HG02840 (cell line): Measurements from ENCODE around the gene CUEDC2.
A peak's percentile ranks its signal among the peaks of the same experiment; 100 is the strongest.

Experiments used
- ATAC-seq: cut with Tn5 transposase; IDR thresholded peaks from one replicate; pipeline ENCODE4 v1.9.1; 2021; ENCODE audit warnings: mild to moderate bottlenecking, moderate library complexity, moderate number of reproducible peaks; ENCODE audit not compliant: unreplicated experiment, low FRiP score

The CUEDC2 gene

DNA sequence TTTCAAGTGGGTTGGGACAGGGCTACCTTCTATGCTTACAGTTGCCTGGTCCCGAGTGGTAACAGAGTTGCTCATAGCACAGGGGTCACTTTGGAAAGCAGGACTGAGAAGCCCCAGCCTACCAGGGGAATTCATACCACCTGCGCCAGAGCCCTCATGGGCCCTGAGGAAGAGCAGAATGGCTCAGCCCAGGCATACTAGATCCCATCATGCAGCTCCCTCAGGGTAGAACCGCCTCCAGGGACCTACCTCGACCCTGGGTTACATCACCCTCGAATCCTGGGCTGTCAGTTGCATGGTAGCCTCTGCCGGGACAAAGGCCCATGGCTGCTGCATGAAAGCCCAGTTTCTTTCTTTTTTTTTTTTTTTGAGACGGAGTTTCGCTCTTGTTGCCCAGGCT, 2.9 kb downstream of the CUEDC2 start:
- no peak for ATAC-seq

DNA sequence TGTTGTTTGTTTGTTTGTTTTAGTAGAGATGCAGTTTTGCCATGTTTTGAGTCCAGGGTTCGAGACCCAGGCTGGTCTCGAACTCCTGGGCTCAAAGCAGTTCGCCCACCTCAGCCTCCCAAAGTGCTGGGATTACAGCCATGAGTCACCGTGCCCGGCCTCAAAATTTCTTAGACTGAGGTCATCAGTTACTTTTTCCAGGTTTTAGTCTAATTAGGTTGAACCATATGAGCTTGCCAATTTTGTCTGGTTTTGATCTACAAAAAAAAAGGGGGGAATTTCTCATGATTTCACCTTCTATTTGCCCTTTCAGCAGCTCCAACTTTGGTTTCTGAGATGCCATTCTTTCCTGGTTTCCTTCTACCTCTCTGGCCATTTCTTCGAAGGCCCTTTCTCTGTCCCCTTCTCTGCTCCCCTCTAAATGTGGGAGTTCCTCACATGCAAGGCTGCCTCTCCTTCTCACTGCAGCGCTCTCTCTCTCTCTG, 5.5 kb downstream of the CUEDC2 start:
- no peak for ATAC-seq

DNA sequence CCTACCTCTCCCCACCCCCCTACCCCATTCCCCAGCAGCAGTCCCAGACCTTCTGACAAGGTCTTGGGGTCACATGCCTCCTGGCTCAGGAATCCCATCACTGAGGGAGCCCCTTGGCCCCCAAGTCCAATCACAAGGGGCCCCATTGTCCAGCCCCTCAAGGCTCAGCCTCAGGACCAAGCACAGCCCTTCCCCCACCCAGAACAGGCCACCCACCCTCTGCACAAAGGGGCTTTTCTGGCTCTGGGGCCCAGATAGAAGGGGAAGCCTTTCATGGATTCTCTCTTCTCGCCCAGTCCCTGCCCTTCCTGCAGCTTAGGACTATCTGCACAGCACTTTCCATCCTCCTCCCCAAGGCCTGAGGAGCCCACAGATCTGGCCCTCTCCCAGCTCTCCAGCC, 6.9 kb downstream of the CUEDC2 start:
- no peak for ATAC-seq

DNA sequence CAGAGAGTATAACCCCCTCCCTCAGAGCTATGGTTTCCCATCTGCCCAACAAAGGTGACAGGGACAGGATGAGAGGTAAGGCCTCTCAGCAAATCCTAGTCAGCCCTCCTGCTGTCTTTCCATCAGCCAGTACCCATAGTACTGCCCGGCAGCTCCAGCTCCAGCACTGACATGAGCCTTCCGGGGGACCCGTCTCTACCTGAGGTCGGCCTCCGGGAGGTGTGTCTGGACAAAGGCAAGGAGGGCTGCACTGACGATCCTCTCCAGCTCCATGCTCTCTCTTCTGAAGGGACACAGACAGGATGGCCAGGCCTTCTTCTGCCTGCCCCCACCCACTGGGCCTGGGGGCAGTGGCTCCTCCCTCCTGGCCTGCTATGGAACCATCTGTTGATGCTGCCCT, 7.5 kb downstream of the CUEDC2 start:
- no peak for ATAC-seq

DNA sequence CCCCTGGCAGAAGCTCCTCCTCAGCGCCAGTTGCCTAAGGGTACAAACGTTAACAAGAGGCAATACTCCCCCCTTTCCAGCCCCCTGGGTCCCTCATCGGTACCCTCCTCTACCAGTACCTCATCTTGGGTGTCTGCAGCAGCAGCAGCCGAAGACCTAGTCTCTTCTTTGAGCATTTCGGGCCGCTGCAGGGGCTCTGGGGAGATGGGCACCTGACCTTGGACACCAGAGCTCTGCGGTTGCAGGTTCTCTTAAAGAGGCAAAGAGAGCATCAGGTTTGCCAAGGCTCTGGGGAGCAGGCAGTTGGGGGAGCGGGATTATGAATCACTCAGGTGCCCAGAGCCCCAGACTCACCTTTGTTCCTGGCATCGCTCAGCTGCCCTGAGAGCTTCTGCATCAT, 8.2 kb downstream of the CUEDC2 start:
- ATAC-seq = no peak

DNA sequence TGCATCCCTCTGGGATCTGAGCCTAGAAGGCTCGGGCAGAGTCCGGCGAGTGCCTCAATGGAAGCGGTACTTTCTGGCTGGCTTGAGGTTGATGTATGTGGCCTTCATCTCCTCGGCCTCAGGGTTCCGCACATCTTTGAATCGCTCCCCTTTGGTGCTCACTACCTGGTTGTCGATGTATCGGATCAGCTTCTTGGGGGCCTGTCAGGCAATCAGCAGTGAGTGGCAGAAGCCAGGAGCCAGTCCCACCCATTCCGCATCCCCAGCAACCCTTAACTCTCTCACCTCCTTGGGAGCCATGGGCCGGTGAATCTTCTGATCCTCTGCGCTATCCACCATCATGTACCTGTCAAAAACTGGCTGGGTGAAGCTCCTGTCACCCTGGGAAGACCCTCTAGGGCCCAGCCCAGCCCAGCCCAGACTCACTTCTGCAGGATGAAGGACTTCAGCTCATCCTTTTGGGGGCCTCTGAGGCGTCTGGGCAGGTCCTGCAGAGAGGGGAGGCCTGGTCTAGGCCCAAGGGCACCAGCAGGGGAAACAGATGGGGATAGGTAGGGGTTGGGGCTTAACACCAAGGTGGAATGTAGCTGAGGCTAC, 8.9 kb downstream of the CUEDC2 start:
- no peak for ATAC-seq

DNA sequence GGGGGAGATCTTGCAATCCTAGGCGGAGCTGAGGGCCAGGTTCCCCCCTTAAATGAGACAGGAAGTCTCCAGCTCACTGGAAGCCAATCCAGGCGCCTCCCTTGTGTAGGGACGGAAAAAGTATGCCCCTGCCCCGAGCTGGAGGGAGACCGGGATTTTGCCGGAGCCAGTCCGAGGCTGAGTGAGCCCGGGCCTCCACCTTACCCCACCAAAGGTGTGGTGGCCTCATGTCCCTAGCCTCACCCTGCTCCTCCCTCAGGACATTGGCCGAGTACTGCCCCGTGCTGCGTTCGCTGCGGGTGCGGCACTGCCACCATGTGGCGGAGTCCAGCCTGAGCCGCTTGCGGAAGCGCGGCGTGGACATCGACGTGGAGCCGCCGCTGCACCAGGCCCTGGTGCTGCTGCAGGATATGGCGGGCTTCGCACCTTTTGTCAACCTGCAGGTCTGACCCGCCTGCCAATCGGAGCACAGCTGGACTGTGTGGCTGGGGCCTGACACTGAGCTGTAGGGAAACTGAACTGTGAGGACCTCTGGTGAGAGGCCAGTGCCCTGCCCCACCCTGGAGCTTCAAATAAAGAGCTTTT, 9.7 kb downstream of the CUEDC2 start:
- ATAC-seq = no peak

DNA sequence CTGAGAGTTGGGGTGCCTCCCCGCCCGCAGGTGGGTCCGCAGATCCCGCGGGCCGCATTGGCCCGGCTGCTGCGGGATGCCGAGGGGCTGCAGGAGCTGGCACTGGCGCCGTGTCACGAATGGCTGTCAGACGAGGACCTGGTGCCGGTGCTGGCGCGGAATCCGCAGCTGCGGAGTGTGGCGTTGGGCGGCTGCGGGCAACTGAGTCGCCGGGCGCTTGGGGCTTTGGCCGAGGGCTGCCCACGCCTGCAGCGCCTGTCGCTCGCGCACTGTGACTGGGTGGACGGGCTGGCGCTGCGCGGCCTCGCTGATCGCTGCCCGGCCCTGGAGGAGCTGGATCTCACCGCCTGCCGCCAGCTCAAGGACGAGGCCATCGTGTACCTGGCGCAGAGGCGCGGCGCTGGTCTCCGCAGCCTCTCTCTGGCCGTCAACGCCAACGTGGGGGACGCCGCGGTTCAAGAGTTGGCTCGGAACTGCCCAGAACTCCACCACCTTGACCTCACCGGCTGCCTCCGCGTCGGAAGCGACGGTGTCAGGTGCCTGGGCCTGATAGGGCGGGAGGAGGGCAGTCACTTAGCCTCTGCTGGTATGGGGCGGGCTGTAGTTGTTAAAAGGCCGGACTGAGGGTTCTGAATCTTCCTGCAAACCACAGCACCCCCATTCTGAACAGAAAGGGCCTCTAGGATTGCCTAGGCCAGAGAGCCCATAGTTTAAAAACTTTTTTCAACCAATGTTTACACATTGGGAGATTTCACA, 10.4 kb downstream of the CUEDC2 start:
- ATAC-seq = no peak

DNA sequence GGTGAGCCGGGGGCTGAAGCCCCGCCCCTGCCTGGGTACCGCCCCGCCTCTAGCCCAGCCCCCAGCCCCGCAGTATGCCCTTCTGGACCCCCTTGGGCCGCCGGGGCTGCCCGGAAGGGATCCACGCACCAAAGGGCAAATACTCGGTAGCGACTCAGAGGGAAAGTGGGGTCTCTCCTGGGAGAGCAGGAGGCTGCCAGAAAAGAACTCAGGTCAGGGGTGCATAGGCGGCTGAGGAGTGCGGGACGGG, 10.9 kb downstream of the CUEDC2 start:
- no peak for ATAC-seq

DNA sequence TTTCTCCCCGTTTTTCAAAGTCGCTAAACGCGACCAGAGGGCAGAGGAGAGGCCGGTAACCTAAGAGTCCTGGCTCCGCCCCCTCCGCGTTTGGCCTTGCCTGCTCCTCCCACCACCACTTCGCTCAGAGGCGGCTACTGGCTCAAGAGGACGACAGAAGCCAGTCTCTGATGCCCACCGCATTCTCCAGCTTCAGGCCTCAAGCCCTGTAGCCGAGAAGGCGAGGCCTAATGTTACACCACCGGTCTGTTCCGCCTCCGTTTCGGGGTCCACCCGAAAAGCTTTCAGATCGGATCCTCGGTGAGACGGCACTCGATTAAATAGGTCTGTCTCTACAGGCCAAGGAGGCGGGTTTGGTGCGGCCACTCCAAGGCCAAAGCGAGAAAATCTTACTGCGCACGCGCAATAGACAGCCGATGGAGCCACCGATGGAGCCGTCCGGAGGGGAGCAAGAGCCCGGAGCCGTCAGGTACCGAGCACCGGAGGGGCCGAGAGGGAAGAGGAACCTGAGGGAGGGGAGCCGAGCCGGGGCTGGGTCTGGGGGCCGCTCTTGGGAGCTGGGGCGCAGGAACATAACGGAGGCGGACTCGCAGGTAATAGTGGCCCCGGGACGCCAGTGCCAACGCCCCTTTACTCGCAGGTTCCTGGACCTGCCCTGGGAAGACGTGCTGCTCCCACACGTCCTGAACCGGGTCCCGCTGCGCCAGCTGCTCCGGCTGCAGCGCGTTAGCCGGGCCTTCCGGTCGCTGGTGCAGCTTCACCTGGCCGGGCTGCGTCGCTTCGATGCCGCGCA, 11.5 kb downstream of the CUEDC2 start, which contains the start of gene FBXL15:
TSS of gene FBXL15 (plus strand) at position 123 of the 793 bp plus-strand sequence. CDS start at position 417, 294 bp downstream.
- ATAC-seq = peak; percentile 83

DNA sequence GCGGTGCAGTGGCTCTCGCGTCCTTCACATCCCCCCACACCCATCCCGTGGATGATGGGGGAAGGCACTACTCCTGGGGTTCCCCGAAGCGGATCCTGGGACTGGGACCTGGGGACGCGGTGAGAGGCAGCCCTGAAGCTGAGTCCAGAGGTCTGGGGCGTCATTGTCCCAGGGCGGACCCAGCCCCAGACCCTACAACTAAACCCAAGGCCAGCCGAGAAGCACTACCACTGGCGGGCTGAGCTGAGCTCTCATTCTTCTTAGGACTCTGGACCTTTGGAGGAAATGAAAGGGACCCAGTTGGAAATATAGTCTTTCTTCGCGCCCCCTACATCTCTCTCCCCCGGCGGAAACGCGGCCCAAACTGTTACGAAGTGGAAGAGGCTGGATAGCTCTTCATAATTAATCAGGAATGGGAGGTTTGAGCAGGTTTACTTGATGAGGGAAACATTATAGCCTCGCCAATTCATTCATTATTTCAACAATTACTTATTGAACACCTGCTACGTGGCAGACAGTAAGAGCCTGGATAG, 12.1 kb downstream of the CUEDC2 start:
- no peak for ATAC-seq

DNA sequence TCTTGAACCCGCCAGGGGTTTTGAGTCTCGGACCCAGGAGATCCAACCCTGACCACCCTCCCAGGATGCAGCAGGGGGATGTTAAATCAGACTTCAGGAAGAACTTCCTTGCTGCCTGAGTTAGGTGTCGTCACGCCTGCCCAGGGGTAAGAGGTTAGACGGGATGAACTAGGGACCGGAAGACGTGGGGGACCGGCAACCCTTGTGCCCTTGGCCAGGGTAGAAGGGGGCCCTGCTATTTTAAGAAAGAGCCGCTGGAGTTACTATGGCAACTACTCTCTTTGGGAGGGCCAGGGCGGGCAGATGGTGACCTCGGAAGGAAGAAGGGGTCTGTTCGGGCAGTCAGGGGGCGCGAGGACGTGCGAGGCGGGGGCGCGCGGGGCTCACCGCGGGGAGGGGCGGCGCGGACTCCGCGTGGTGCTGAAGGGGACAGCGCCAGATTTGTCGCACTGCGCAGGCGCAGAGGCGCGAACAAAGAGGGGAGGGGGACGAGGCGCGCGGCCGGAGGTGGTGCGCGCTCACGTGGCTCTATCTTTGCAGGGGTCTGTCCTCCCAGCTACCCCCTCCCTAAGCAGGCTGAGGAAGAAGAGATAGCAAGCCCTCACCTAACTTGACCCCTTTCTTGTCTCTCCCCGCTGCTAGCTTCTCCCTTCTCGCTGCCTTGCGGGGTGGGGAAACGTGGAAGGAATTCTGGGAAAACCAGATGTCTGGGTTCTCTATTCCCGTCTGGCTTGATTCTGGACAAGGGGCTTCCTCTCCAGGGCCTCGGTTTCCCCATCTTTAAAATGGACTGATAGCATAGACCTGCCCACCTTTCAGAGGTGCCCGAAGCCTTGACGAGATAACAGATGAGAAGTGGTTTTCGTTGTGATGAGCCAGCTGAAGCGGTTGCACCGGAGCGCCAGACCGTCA, 12.8 kb downstream of the CUEDC2 start:
- no peak for ATAC-seq

DNA sequence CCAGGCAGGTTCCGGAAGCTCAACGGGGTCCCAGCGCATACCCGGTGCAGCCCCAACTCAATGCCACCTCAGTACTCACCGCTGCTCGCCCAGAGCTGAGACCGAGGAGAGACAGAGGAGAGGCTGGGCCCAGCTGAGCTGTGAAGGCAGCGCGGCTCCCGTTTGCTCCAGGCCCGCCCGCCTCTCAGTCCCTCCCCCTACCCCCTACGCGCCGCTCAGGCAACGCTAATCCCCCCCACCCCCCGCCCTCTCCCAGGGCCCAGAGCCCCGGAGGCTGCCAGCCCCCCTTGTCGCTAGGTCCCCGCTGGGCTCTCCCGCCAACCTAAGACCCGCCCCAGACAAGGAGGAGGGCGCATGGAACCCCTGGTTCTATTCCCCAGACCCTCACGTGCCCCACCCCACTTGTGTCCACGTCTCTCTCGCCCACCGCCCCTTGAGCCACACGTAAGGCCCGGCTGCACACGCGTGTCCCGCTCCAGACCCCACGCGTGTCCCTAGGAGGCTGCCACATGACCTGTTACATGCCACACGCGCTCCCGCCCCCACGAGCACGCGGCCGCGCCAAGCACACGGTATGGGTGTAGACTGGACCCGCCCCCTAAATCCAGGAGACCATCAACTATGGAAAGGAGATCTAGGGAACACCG, 13.6 kb downstream of the CUEDC2 start, which contains the start of gene PSD:
TSS of gene PSD (minus strand) at position 164 of the 647 bp plus-strand sequence. CDS start 1,747 bp downstream, outside the sequence.
- no peak for ATAC-seq

DNA sequence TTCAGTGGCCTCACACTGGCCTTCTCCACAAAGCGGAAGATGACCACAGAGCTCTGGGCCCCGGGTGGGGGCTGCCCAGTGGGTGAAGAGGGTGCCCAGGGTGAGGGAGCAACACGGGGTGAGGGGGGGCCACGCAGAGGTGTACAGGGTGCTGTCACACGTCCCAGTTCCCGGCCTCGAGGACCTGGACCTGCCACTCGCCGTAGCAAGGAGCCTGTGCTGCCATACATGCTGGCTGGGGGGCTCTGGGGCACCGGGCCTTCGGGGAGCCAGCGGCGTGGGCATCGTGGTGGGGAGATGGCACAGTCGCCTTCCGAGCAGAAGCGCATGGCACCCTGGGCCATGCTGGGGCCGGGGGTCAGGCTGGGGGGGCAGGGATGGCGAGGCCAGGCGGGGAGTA, 15.7 kb downstream of the CUEDC2 start:
- ATAC-seq = no peak

DNA sequence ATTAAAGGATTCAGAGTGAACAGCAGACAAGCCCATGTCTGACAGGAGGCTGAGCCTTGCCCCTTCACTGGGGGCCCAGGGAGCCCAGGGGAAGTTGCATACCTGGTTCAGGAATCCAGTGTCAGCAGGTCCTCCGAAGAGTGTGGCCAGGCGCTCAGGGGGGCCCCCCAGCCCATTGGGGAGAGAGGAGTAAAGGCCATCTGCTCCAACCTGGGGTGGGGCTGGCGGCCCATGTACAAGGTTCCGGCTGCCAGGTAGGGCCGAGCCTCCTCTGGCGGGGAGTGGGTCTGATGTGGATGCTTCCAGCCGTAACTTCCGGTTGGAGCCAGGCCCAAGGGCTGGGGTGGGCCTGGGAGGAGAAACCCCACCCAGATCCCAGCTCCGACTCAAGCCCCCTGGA, 16.1 kb downstream of the CUEDC2 start:
- ATAC-seq = no peak

DNA sequence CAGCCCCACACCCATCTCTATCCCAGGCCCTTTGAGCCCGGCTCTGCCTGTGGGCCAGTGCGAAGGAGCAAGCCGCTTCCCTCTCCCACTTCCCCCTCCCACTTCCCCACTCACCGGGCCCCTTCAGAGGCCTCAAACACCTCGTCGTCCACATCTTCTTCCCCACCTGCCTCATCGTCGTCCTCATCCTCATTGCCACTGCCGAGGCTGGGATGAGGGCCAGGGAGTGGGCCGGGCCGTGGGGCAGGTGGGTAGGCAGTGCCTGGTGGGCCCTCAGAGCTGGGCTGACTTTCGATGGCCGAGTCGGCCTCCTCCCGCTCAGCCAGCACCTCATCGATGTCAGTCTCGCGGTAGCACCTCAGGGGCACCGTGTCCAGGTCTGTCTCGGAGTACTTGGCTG, 17.6 kb downstream of the CUEDC2 start:
- ATAC-seq = no peak

DNA sequence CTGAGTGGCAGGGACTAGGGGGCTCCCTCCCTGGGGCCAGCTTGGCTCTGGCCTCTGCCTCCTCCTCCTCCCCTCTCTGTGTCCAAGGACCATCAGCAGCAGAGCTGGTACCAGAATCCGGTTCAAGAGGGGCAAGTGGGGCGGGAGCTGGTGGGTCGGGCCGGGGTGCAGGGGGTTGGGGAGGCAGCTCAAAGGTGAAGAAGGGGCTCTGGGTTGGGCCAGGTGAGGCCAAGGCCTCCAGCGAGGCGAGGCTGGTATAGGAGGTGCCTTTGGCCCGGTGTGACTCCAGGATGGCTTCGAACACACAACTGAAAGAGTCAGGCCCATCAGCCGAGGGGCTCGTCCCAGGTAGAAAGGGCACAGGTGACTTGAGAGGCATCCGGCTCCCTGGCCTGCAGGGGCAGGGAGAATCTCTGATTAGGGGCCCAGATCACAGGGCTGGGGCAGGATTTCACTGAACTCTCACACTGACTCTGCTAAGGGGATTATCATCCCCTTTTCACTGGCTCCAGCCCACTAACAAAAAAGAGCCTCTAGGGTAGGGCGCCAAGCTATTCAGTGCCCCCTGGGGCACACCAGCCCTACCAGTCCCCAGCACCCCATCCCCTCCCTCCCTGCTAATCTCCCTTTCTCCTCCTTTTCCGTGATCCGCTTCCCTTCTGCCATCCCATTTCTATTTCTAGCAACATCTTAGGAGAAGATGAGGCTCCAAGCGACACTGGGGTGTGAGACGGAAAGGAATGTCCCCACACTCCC, 18.4 kb downstream of the CUEDC2 start:
- ATAC-seq = no peak

DNA sequence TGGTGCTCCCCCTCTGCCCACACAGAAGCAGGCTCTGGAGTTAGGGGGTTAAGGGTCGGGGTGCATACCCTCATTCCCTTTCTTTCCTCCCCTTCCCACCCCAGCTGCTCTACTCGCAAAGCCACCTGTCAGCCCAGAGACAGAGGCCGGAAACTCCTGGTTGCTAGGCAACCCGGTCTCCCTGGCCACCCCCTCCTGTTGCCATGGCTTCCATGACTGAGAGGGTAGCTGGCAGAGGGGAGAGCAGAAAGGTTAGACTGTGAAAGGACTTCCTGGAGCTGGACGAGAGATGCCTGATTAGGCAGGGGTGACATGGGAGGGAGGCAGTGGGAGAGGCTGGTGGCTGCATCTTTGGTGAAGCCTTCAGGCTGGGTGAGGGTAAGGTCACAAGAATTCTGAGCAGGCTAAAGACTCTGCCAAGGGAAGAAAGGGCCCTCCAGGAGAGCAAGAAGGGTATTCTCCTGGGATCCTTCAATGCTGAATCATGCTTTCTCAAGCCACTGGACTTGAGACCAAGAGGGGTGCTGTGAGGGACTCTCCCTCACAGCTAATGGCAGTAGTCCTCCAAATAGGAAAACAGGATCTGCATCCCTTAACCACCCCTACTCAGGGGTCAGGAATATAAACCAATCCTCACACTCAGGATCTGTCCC, 19.2 kb downstream of the CUEDC2 start:
- no peak for ATAC-seq
